Myocyte (in vitro differentiated cells): ENCODE data around the gene FAM47C. TPM values are rescaled to one million over a fixed set of nuclear protein-coding genes. Genes with fewer than 3 reads are reported as not detected.
A peak's percentile ranks its signal among the peaks of the same experiment; 100 is the strongest.
"Not testable (repeated sequence)": the region's sequence is repeated elsewhere in the genome, so short reads cannot be mapped to it uniquely, and the experiment has no call there.

ENCODE experiments used
- DNase-seq: peaks from one replicate; pipeline ENCODE4 v3.0.0-alpha.2; 2012; ENCODE audit warnings: low read depth
- polyA plus RNA-seq: library from polyadenylated mRNA; unstranded; fragments of >200 nt; gene quantifications from one replicate; pipeline ENCODE4 v1.2.1, GENCODE V29; 2012; ENCODE audit warnings: missing spikeins
- total RNA-seq: library from RNA; depleted of rRNA; stranded (reverse); fragments of >200 nt; gene quantifications from 2 replicates; pipeline ENCODE4 v1.2.3, GENCODE V29; 2014

The FAM47C gene
- total RNA-seq = not detected in 2 replicates
- not detected for polyA plus RNA-seq

DNA sequence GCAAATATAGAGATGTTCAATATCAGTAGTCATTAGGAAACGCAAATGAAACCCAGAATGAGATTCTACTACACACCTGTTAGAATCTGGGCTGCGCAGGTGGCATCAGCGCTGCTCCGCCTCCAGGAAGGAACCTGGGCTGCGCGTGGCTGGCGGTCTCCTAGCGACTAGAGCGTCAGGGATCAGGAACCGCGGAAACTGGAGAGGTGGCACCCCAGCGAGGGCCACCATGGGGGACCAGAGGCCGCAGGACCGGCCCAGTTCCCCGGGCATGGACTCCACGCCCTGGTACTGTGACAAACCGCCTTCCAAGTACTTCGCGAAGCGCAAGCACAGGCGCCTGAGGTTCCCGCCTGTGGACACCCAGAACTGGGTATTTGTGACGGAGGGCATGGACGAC is at the start of gene FAM47C:
Gene FAM47C (plus strand): TSS at position 185 of the 400 bp plus-strand sequence. CDS start 45 bp downstream, at position 230.
- DNase-seq = not testable (repeated sequence)

DNA sequence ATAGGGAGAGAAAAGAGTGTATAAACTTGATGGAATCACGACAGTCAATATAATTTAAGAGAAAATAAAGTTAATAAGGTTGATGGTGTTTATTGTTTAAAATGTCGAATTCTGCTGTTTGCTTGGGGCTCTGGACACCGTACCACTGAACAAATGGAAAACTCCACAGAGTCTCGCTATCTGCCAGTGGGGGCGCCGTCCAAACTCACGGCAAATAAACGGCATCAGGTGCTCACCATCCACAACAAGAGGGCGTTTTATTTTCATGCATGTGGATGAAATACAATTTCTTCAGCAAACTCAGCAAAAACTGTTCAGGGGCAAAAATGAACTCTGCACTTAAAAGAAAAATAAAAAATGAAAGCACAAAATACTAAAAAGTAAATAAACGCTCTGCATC is 46.6 kb upstream of the FAM47C start:
- DNase-seq = no peak

DNA sequence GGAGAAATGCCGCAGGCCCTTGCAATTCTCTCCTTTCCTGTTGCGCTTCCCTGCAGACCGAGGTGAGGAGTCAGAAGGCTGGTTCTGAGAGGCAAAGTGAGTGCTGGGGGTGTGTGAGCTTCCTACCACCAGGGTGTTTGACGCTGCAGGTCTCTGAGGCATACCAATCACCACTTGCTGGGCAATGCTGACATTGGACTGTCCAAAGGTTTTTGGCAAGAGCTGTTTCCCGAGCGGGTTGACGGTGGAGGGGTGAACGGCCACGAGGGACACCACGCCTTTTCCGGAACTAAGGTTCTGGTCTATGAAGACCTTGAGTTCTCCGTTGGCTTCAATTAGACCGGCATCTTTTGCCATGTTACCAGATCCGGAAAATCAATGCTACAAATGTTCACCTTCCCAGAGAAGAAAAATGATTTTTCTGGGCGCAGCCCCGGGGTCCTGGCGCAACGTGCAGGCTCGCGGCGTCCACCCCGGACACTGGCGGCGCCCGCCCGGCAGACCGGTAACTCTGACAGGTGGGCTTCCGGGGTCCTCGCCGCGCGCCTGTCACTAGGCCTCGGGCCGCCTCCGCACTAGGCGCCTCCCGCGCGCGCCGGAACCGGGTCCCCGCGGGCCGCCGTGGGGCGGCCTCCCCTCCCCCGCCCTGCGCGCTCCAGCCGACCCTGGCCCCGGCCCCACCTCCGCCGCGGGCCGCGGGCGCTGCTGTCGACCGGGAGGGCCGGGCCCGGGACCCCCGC is 44.9 kb upstream of the FAM47C start:
- DNase-seq = no peak

DNA sequence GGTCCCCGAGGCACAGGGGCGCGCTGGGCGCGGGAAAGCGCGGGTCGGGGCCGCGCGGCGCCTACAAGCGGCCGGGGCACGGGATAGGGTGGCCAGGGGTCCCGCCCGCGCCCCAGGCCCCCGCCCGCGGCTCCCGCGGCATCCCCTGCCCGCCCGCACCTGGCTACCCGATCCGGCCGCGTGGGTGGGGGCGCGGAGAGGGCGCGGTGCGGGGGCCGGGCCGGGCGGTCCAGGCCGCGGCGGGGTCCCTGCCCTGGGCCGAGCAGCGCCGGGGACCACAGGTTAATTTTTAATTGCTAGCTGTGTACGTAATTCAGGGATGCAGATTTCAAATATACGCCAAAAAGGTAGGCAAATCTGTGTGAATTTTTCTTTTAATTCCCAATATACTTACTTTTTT is 44.3 kb upstream of the FAM47C start:
- no peak for DNase-seq

DNA sequence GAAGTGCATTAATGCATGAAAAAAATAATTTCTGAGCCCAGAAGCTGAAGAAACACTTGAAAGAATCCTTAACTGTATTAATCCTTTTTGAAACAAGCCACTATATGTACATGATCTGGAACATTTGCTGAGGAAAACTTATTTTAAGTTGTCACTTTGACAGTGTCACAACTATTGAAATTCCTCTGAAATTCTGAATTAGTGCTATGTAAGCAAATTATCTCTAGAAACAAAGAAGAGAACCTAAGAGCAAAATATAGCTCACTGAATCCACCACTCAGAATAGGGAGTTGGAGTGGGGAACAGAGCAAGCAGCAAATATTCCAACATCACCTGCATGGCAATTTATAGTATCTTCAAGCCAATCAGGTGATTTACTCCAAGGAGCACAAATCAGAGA is 34.6 kb upstream of the FAM47C start:
- DNase-seq = no peak

DNA sequence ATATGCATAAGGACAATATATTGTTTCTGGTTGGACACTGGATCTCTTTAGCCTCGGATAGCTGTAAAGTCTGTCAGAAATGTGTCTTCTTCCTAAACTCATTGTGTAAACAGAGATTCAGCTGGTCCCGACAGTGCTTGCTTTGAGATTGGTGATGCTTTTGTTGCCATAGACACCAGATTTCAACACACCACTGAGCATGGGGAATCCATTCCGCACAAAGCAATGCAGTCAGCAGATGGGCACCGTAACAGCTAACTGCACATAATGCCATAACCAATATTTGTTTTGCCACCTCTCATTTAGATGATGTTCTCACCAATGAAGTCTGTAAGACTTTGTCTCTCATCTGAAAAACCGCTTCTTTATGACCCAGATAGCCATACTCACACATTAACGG is 33.3 kb upstream of the FAM47C start:
- DNase-seq = no peak

DNA sequence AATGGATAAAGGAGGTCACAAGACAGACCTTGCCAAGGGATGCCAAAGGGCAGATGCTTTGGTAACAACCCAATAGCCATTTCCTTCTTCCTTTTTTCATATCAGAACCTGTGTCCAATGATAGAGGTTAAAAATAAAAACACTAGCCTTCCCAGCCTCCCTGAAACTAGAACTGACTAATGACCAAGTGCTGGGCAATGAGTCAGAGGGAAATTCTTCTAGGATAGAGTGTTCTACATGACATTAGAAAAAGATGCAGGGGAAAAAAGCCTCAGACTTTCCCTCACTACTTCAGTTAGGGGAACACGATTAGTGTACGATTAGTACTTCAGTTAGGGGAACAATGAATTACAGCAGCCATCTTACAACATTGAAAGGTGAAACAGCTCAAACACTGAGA is 29.3 kb upstream of the FAM47C start:
- DNase-seq = peak; percentile 59

DNA sequence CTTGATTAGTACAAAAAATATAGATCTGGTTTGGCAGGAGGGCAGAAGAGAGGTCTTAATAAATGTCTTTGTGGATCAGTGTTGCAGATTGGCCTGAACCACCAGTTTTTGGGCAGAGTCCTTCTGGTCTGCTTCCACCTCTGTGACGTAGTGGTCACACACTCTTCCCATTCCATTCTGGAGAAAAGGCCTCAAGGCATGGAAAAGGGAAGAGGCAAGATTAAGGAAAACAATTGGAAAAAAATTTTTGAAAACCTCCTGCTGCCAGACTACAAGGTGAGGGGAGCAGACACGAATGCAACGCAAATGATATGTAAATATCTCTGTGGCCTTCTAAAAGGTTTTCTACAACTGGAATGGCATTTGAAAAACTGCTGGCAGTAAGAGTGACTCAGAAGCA is 24.3 kb upstream of the FAM47C start:
- no peak for DNase-seq

DNA sequence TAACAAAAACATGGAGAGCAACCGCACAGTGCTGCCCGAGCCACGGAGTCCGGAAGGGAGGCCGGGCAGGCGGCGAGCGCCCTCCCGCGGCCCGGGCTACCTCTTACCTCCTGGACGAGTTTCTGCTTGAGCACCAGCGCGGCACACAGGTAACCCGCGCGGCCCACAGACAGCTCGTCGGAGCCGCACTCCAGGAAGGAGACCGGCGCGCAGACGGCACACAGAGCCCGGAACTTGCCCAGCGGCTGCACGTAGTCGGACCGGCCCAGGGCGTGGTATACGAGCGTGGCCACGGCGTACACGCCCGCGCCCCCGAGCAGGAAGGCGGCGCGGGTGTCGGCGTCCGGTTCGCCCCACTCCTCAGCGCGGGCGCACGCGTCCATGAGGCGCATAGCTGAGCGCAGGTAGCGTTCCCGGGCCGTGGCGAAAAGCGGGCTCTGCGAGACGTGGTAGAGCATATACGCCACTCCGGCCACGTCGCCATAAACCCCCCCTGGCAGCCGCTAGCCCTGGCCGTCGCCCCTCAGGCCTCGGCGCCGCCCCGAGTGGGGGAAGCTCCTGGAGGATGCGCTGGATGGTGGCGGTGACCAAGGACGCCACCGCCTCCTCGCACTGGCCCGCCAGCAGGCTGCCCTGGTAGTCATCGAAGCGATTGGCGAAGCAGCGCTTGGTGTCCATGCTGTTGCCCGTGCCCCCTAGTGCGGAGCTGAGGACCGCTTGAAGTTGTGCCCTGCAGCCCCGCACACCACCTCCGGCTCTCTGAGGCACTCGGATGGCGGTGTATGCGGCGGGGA is 22.6 kb upstream of the FAM47C start:
- DNase-seq = peak; percentile 22

DNA sequence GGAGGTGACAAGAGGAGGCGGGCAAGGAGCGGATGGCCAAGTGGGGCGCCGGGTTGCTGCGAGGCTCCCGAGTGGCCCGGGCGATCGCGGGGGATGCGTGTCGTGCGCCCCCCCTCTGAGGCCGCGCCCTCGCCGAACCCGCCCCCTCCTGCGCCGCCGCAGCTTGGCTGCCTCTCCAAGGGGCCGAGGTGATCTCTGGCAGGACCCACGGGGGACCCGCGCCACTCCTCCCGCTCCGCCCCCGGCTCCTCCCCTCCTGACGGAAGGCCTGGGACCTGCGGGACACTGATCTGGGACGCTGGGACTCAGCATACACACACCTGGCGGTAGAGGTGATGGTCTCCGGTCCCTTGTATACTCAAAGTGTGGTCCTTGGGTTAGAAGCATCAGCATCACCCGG is 21.9 kb upstream of the FAM47C start:
- DNase-seq = no peak

DNA sequence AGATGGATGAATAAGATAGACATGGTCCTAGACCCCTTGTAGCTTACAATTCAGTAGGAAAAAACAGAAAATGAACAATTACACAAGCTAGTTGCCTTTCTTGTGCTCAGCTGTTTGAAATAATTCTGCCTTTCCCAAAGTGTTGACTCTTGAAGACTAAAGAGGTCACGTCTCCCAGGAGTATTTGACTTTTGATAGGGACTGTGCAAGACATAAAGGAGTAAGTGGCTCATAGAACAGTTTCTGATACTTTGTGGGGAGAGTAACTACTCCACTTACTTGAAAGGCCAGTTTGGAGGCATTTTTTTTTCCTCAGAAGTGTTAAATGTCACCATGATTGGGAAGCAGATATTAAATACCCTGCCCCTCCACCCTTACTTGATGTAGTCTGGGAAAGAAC is 21.0 kb upstream of the FAM47C start:
- DNase-seq = not testable (repeated sequence)

DNA sequence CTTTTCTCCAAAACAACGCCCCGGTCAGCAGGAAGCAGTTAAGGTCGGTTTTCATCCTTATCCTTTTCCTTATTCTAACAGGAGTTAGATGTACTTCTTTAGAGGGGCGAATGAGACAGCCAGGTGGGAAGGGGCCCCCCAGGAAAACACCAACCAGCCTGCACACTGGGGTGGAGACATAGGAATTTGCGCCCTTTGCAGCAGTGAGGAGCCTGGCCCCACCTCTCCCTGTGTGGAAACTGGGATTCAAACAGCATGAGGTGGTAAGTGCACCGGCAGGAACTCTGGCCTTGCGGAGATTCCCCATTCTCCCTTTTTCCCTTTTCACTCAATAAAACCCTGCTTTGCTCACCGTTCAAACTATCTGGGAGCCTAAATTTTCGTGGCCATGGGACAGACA is 8.0 kb upstream of the FAM47C start:
- no peak for DNase-seq

DNA sequence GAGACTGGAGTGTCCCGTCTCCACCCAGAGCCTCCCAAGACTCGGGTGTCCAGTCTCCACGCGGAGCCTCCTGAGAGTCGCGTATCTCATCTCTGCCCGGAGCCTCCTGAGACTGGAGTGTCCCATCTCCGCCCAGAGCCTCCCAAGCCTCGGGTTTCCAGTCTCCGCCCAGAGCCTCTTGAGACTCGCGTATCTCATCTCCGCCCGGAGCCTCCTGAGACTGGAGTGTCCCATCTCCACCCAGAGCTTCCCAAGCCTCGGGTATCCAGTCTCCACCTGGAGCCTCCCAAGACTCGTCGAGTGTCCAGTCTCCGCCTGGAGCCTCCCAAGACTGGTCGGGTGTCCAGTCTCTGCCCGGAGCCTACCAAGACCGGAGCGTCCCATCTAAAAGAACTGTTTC is 2.3 kb downstream of the FAM47C start:
- DNase-seq = no peak

DNA sequence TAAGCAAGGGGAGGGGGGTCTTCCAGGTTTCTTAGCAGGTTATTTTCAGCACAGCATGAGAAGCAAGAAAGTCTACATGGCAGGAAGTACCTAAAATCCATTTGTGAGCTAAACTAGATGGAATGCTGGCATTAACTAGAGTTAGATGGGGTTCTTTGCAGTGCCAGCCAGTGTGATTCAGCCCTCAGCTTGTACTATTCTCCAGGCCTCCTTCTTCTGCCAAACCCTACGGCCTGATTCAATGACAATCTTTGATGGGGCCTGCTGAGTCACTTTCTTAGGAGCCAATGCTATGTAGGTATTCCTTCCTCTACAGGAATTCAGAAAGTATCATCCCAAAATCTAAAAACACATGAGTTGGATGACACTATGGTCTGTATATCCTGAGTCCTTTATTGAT is 26.1 kb downstream of the FAM47C start:
- peak; percentile 0 for DNase-seq

DNA sequence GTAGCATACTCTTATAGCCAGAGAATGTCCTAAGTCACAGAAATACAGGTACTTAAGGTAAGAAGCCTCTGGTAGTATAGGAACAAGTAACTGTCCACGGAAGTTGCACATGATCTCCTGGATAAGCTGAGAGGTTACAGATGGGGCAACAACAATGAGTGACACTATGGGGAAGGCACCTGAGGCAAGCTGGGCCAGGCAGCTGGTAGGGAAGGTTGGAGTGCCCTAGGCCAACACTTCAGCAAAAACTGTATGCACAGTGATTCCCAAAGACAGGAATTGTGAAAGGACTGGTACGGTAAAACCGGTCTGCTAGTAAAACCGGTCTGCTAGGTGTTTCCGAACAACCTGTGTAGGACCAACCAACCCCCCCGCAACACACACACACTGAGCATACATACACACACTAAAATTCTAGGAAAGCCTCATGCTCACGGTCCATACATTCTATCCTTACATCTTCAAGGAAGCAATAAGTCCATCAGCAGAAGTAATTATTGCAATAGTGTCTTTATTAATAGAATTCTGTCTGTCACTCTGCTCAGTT is 28.6 kb downstream of the FAM47C start:
- not testable (repeated sequence) for DNase-seq

DNA sequence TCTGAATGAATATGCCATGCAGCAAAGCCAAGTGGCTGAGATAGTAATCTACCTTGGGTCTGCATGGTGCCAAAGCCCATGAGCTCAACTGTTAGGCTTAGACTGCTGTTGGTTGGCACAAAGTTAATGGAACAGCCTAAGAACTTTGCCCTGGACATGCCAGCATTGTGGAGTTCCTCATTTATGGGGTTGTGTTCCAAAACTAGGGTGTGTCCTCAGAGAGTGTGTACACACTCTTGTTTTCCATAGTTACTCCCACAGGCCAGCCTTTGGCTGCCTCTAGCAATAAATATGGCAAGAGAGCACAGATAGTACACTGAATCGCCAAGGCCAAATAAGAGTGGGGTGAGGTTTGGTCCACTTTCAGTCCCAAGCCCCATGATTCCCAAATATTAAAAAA is 30.6 kb downstream of the FAM47C start:
- not testable (repeated sequence) for DNase-seq

DNA sequence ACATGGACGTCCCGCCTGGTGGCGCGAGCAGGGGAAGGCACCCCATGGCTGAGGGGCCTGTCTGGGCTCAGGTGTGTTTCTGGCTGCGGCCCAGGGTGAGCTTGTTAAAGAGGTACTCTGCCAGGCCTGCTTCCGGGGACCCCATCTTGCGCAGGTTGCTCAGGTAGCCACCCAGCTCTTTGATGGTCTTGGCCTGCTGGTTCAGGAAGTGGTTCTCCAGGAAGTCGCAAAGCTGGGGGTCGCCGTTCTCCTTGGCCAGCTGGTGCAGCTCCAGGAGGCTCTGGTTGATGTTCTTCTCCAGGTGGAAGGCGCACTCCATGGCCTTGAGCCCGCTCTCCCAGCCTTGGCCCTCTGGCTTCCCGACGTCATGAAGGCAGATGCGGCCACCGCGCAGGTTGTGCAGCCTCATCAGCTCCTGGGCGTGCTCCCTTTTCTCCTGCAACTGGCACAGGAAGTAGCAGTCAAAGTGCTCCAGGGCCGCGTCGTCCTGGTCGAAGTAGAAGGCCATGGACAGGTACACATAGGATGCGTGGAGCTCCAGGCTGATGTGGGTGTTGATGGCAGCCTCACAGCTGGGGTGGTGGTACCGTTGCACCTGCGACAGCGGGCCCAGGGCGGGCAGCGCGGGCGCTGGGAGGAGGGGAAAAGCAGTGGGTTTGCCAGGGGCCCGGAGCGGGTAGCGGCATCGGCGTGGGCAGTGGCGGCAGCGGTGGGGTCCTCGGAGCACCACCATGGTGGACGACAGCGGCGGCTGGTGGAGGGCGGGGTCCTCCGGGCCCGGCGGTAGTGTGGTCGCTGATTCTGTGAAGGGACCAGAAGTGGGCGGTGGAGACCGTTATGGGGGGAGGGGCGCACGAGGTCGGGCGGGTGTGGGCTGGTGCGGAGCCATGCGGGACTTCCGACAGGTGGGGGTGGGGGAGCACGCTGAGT is 35.1 kb downstream of the FAM47C start:
- DNase-seq = not testable (repeated sequence)

DNA sequence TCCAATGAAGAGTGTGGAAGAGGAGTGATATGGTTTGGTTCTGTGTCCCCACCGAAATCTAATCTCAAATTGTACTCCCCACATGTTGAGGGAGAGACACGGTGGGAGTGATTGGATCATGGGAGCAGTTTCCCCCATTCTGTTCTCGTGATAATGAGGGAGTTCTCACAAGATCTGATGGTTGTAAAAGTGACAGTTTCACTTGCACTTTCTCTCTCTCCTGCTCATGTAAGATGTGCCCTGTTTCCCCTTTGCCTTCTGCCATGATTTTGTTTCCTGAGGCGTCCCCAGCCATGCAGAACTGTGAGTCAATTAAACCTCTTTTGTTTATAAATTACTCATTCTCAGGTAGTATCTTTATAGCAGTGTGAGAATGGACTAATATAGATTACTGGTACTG is 39.6 kb downstream of the FAM47C start:
- DNase-seq = no peak

DNA sequence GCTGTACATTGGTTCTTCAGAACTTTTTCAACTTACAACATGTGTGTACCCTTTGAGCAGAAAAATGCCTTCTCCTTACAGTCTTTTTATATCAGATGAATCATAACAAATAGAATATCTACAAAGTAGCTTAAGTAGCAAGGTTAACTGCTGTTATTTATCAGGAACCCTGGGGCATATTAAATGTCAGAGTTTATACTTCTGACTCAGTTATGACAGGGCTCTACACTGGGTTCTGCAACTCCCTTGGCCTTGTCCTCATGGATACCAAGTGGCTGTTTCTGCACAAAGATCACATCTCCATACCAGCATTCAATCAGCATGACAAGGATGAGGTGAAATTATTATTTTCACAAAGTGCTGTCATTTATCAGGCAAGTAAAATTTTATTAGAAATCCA is 49.4 kb downstream of the FAM47C start:
- DNase-seq = not testable (repeated sequence)

DNA sequence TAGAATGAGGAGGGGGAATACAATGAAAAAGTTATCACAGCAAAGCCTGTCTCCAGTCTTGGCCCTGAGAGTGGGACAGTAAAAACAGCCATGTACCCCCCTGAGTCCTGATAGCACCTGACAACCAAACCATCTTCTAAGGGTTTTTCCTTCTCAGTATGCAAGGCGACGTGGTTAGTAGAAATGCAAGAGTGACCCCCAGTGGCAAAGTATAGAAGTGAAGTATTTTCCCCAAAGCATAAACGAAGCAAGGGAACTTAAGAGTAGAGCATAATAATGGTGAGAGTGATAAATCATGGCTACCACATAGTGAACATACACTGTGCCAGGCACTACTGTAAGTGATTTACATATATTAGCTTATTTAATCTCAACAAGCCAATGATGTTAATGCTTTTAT is 52.8 kb downstream of the FAM47C start:
- DNase-seq = peak; percentile 54
